H9 (cell line): ENCODE results near the gene TSPOAP1. TPM values are rescaled to one million over a fixed set of nuclear protein-coding genes. Genes with fewer than 3 reads are reported as not detected.
"Not testable (repeated sequence)": the region's sequence is repeated elsewhere in the genome, so short reads cannot be mapped to it uniquely, and the experiment has no call there.

ENCODE experiments used
- DNase-seq: peaks from one replicate; pipeline ENCODE4 v3.0.0-alpha.2; 2017
- H2AFZ ChIP-seq: one replicate; pipeline ENCODE4 v1.6.1; 2013; ENCODE audit warnings: mild to moderate bottlenecking, low read length, control low read depth, moderate library complexity
- H2AK5ac ChIP-seq: 2 replicates; pipeline ENCODE4 v1.6.1; 2013; ENCODE audit warnings: low read length, control low read depth, mixed read lengths; ENCODE audit not compliant: insufficient read length
- H2BK120ac ChIP-seq: one replicate; pipeline ENCODE4 v1.6.1; 2013; ENCODE audit warnings: low read depth, mild to moderate bottlenecking, low read length, control low read depth, inconsistent platforms; ENCODE audit not compliant: poor library complexity, severe bottlenecking
- H2BK12ac ChIP-seq: 2 replicates; pipeline ENCODE4 v1.6.1; 2013; ENCODE audit warnings: low read length, control low read depth, mixed read lengths, low read depth; ENCODE audit not compliant: insufficient read length
- H2BK15ac ChIP-seq: 2 replicates; pipeline ENCODE4 v1.6.1; 2013; ENCODE audit warnings: low read depth, low read length, control low read depth
- H2BK20ac ChIP-seq: one replicate; pipeline ENCODE4 v1.6.1; 2013; ENCODE audit warnings: low read depth, mild to moderate bottlenecking, low read length, control low read depth, inconsistent platforms; ENCODE audit not compliant: poor library complexity, severe bottlenecking
- H2BK5ac ChIP-seq: 2 replicates; pipeline ENCODE4 v1.6.1; 2013; ENCODE audit warnings: low read length, control low read depth, mixed read lengths; ENCODE audit not compliant: insufficient read length
- H3K14ac ChIP-seq: 2 replicates; pipeline ENCODE4 v1.6.1; 2013; ENCODE audit warnings: low read length, control low read depth; ENCODE audit not compliant: insufficient read depth
- H3K18ac ChIP-seq: 2 replicates; pipeline ENCODE4 v1.6.1; 2013; ENCODE audit warnings: low read depth, mild to moderate bottlenecking, mixed read lengths, low read length, control low read depth; ENCODE audit not compliant: insufficient read length
- H3K23ac ChIP-seq: 2 replicates; pipeline ENCODE4 v1.6.1; 2013; ENCODE audit warnings: low read length, control low read depth, mixed read lengths, low read depth; ENCODE audit not compliant: insufficient read length
- H3K23me2 ChIP-seq: 2 replicates; pipeline ENCODE4 v1.6.1; 2013; ENCODE audit warnings: low read depth, mild to moderate bottlenecking, mixed read lengths, low read length, control low read depth; ENCODE audit not compliant: insufficient read length, poor library complexity, severe bottlenecking
- H3K27ac ChIP-seq: 2 replicates; pipeline ENCODE4 v1.5.1; 2013; ENCODE audit warnings: low read length, control low read depth, mixed read lengths, low read depth; ENCODE audit not compliant: insufficient read length
- H3K27me3 ChIP-seq: 2 replicates; pipeline ENCODE4 v1.6.1; 2013; ENCODE audit warnings: low read length, control low read depth, inconsistent platforms; ENCODE audit not compliant: insufficient read depth
- H3K4ac ChIP-seq: 2 replicates; pipeline ENCODE4 v1.6.1; 2013; ENCODE audit warnings: low read depth, mild to moderate bottlenecking, control low read depth, inconsistent platforms, low read length, moderate library complexity
- H3K4me1 ChIP-seq: 2 replicates; pipeline ENCODE4 v1.6.1; 2013; ENCODE audit warnings: low read length, control low read depth, inconsistent platforms; ENCODE audit not compliant: insufficient read depth
- H3K4me2 ChIP-seq: 2 replicates; pipeline ENCODE4 v1.6.1; 2013; ENCODE audit warnings: low read length, control low read depth, mixed read lengths; ENCODE audit not compliant: insufficient read length, insufficient read depth
- H3K56ac ChIP-seq: 2 replicates; pipeline ENCODE4 v1.6.1; 2013; ENCODE audit warnings: low read depth, mild to moderate bottlenecking, mixed read lengths, low read length, control low read depth; ENCODE audit not compliant: insufficient read length
- H3K79me1 ChIP-seq: 2 replicates; pipeline ENCODE4 v1.6.1; 2013; ENCODE audit warnings: low read depth, mild to moderate bottlenecking, moderate library complexity, low read length, control low read depth, inconsistent platforms; ENCODE audit not compliant: insufficient read depth, poor library complexity, severe bottlenecking
- H3K79me2 ChIP-seq: 2 replicates; pipeline ENCODE4 v1.6.1; 2013; ENCODE audit warnings: low read length, control low read depth, inconsistent platforms; ENCODE audit not compliant: insufficient read depth
- H3K9ac ChIP-seq: 2 replicates; pipeline ENCODE4 v1.6.1; 2013; ENCODE audit warnings: low read length, control low read depth, mixed read lengths; ENCODE audit not compliant: insufficient read length; ENCODE audit errors: extremely low read depth
- H3K9me3 ChIP-seq: one replicate; pipeline ENCODE4 v1.6.1; 2013; ENCODE audit warnings: low read depth, low read length, inconsistent platforms; ENCODE audit not compliant: control insufficient read depth
- H3T11ph ChIP-seq: one replicate; pipeline ENCODE4 v1.6.1; 2013; ENCODE audit warnings: mild to moderate bottlenecking, low read length, control low read depth, inconsistent platforms
- H4K20me1 ChIP-seq: one replicate; pipeline ENCODE4 v1.6.1; 2013; ENCODE audit not compliant: control insufficient read depth, insufficient read length, insufficient read depth
- H4K5ac ChIP-seq: 2 replicates; pipeline ENCODE4 v1.6.1; 2013; ENCODE audit warnings: low read depth, mild to moderate bottlenecking, mixed read lengths, low read length, control low read depth; ENCODE audit not compliant: insufficient read length
- H4K8ac ChIP-seq: replicated peaks from 2 replicates; pipeline ENCODE4 v1.6.1; 2013; ENCODE audit warnings: low read length, control low read depth, mixed read lengths, low read depth; ENCODE audit not compliant: insufficient read length
- H4K91ac ChIP-seq: 2 replicates; pipeline ENCODE4 v1.6.1; 2013; ENCODE audit warnings: low read depth, mild to moderate bottlenecking, moderate library complexity, mixed read lengths, low read length, control low read depth; ENCODE audit not compliant: insufficient read length
- H3K27ac Mint-ChIP-seq, 3 experiments: 2 replicates in 2 of 3; 3 replicates in 1 of 3; pipeline ENCODE4 v1.8.0; 2020 to 2021; ENCODE audit warnings: mixed read lengths in 3 of 3, mild to moderate bottlenecking in 1 of 3, moderate library complexity in 1 of 3
- H3K27me3 Mint-ChIP-seq: 2 replicates; pipeline ENCODE4 v1.8.0; 2021; ENCODE audit warnings: low read depth, mild to moderate bottlenecking, moderate library complexity, mixed read lengths
- H3K36me3 Mint-ChIP-seq, 3 experiments: 2 replicates in 2 of 3; 3 replicates in 1 of 3; pipeline ENCODE4 v1.8.0; 2020 to 2021; ENCODE audit warnings: low read depth in 3 of 3, mixed read lengths in 3 of 3; ENCODE audit not compliant: insufficient read depth in 1 of 3
- H3K4me1 Mint-ChIP-seq, 2 experiments: 2 replicates each; pipeline ENCODE4 v1.8.0; 2020; ENCODE audit warnings: mixed read lengths in 2 of 2
- H3K4me3 Mint-ChIP-seq, 2 experiments: 2 replicates in 1 of 2; 3 replicates in 1 of 2; pipeline ENCODE4 v1.8.0; 2020 to 2021; ENCODE audit warnings: mild to moderate bottlenecking in 2 of 2, mixed read lengths in 2 of 2, moderate library complexity in 1 of 2
- H3K9me3 Mint-ChIP-seq, 2 experiments: 2 replicates in 1 of 2; 3 replicates in 1 of 2; pipeline ENCODE4 v1.8.0; 2020; ENCODE audit warnings: mild to moderate bottlenecking in 2 of 2, mixed read lengths in 2 of 2, moderate library complexity in 1 of 2
- CTCF ChIP-seq: fragments of 200-600 bp; sonication (generic); conservative IDR thresholded peaks from 3 replicates; pipeline ENCODE4 v1.8.0; 2021; ENCODE audit warnings: antibody characterized with exemption, mild to moderate bottlenecking
- WGBS: extraction: QIAGEN DNeasy Blood & Tissue Kit; methylation state at CpG from one replicate; pipeline ENCODE4 v1.1.7; 2013; ENCODE audit warnings: missing lambda C conversion rate, low lambda C conversion rate, mixed read lengths; ENCODE audit not compliant: insufficient read length; ENCODE audit errors: extremely low coverage; 5-methylcytosine and 5-hydroxymethylcytosine counted together
- total RNA-seq: library from RNA; stranded (reverse); gene quantifications from 2 replicates; pipeline ENCODE4 v1.2.1, GENCODE V29; 2021

The TSPOAP1 gene
- total RNA-seq, 1 experiment from 2014 or later = 17.3 TPM

- Histone ChIP-seq H3K18ac (no peak overlapping the region), H3K23me2 (no peaks in the 10 kb centered on the region), H3K23ac (no peak overlapping the region), H3K4me1 (peaks cover 6% of the 10 kb centered on the region; the same call in 1 of the 2 replicates), H3T11ph (no peak overlapping the region), H3K27ac (no peak overlapping the region), H2BK5ac (no peak overlapping the region), H2BK20ac (no peak overlapping the region), H2AFZ (no peak overlapping the region), H3K14ac (no peak overlapping the region), H4K20me1 (no peaks in the 10 kb centered on the region), H4K5ac (no peak overlapping the region), H2AK5ac (no peak overlapping the region), H2BK12ac (no peak overlapping the region), H2BK15ac (no peak overlapping the region), H3K79me2 (no peaks in the 10 kb centered on the region), H3K27me3 (no peaks in the 10 kb centered on the region), H3K4ac (no peak overlapping the region), H3K9ac (no peak overlapping the region), H2BK120ac (no peak overlapping the region), H3K4me2 (no peak overlapping the region), H3K56ac (no peak overlapping the region), H4K8ac (no peak overlapping the region), H4K91ac (no peak overlapping the region), H3K9me3 (no peaks in the 10 kb centered on the region), H3K79me1 (no peaks in the 10 kb centered on the region)
- TF ChIP-seq CTCF = no peak
- Mint-ChIP-seq H3K36me3 (peaks cover 17 to 32% (median 31%) of the 10 kb centered on the region in 3 experiments), H3K27me3 (peaks cover 6% of the 10 kb centered on the region), H3K4me1 (peaks cover 24 to 25% of the 10 kb centered on the region in 2 experiments), H3K27ac (peak overlapping the region in 1 of 3 experiments; percentile 48; a peak in 1 of 7 replicates), H3K4me3 (no peak overlapping the region), H3K9me3 (no peaks in the 10 kb centered on the region)
- DNase-seq = no peak
- WGBS = no CpG with 5 or more reads among the region's 4 CpGs
These were observed 13.4 kb upstream of the TSPOAP1 start for GRCh38 chr17:58341861-58342475.

- H3K9ac ChIP-seq, H3K23me2 ChIP-seq, H2BK15ac ChIP-seq, H2BK20ac ChIP-seq, H2AK5ac ChIP-seq, H3K18ac ChIP-seq, H3K79me2 ChIP-seq, H3K9me3 Mint-ChIP-seq, H3K27me3 ChIP-seq, H3K4me3 Mint-ChIP-seq, H3K79me1 ChIP-seq, H2BK120ac ChIP-seq, H2BK5ac ChIP-seq, H3K27ac Mint-ChIP-seq, H3K4me2 ChIP-seq, H3K4me1 ChIP-seq, H4K20me1 ChIP-seq, H3K27ac ChIP-seq, H3K4ac ChIP-seq, H3K56ac ChIP-seq, DNase-seq, H3K14ac ChIP-seq, H2AFZ ChIP-seq, H4K91ac ChIP-seq, H3K27me3 Mint-ChIP-seq, H3T11ph ChIP-seq, H4K8ac ChIP-seq, H4K5ac ChIP-seq, H3K9me3 ChIP-seq, H2BK12ac ChIP-seq, H3K23ac ChIP-seq: not testable (repeated sequence)
- peaks cover 13 to 25% (median 25%) of the 10 kb centered on the region in 3 experiments; a peak in 6 of 7 replicates for H3K36me3 Mint-ChIP-seq
- WGBS = no CpG with 5 or more reads among the region's 11 CpGs
- peaks cover 27 to 32% of the 10 kb centered on the region in 2 experiments for H3K4me1 Mint-ChIP-seq
These were observed 12.7 kb upstream of the TSPOAP1 start for GRCh38 chr17:58341136-58341860.
